Stimulated activated naive CD8-positive, alpha-beta T cell treated with anti-CD3 and anti-CD28 coated beads, Interleukin-15, Interleukin-2, amounts not matched to agents 100 U/mL and 50 U/mL, for 24 hours (primary cell): ENCODE data around the gene USP3.
"Not testable (repeated sequence)": the region's sequence is repeated elsewhere in the genome, so short reads cannot be mapped to it uniquely, and the experiment has no call there.

ENCODE experiments used
- ATAC-seq: fragments of 150-1000 bp; cut with Tn5 transposase; one replicate; pipeline ENCODE4 v1.10.0; 2021
- DNase-seq: peaks from one replicate; pipeline ENCODE4 v3.0.0; 2021

USP3 gene

DNA sequence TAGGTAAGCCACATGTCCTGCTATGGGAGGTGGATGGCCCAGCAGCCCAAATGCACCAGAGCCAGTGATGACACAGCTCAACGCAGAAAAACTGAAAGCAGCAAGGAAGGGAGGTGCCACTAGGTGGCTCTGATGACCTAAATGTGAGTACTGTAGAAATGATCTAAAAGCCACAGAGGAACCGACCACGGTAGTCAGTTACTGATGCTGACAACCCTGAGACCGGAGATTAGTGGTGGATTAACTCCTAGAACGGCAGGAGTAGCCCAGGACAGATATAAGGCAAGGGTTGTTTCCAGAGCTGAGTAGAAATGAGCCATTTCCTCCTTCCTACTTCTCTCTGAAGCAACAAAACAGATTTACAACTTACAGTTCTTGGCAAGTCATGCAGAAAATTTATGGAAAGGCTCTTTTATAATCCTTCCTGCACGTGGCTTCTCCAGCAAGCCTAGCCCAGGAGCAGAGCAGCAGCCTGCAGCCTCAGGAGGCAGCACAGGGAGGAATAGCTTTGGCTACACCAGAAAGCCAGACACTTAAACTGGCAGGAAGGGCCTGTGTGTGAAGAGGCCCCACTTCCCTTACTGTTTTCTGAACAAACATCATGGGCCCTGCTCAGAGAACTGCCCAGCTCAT, 105.9 kb downstream of the USP3 start:
- DNase-seq (peak; percentile 73), ATAC-seq (peak; percentile 86)

DNA sequence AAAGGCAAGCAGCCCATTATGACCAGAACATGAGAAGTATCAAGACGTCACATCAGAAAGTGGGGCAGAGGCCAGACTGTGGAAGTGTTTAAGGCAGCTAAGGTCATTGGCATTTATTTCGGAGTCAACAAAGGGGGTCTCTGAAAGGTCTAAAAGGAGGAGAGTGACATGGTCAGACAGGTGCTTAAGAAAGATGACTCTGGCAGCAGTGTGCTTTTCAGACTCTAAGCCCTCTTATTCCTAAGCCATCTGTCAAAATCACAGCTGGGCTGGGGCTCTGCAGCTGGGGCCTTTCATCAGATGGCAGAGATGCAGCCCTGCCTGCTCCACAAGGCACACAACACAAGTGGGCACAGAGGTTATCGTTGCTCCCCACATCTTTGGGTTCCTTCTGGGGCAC, 106.8 kb downstream of the USP3 start:
- DNase-seq (no peak), ATAC-seq (no peak)

DNA sequence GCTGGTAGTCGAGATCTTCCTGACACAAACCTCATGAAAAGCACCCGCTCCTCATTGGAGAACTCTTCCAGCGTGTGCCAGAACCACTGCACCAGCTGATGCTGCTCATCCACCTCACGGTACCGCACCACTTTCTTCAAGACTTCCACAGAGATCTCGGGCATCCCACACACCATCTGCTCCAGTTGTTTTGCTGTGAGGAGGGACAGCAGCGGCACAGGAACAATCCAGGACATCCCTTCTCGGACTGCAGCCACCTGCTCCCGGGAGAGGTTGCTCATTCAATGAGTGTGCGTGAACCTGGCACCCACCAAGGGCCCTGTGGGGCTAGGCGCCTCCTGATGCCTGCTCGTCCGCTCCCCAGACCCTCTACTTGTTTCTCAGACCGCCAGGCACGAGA, 107.9 kb downstream of the USP3 start:
- DNase-seq = no peak

DNA sequence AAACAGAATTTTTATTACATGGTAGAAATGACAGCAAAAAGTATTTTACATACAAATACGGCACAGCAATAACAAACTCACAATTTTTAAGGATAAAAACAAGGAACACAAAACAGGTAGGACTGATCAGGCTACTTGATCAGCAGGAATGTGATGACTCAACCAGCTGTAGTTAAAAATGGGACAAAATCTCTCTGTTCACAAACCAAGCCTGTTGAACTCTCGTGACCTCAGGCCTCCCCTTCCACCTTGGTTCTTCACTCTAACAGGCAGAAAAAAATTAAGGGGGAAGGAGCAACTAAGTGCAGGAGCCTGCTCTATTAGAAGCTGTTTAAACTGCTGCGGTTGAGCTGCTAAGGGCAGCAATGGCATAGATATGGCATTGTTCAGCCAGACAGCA, 111.5 kb downstream of the USP3 start:
- no peak for ATAC-seq
- DNase-seq = no peak

More for the DNA sequence above, 107.9 kb downstream of the USP3 start:
- ATAC-seq = no peak

DNA sequence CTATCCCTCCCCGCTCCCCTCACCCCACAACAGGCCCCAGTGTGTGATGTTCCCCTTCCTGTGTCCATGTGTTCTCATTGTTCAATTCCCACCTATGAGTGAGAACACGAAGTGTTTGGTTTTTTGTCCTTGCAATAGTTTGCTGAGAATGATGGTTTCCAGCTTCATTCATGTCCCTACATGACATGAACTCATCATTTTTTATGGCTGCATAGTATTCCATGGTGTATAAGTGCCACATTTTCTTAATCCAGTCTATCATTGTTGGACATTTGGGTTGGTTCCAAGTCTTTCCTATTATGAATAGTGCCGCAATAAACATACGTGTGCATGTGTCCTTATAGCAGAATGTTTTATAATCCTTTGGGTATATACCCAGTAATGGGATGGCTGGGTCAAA, 112.8 kb downstream of the USP3 start:
- not testable (repeated sequence) for ATAC-seq, DNase-seq

DNA sequence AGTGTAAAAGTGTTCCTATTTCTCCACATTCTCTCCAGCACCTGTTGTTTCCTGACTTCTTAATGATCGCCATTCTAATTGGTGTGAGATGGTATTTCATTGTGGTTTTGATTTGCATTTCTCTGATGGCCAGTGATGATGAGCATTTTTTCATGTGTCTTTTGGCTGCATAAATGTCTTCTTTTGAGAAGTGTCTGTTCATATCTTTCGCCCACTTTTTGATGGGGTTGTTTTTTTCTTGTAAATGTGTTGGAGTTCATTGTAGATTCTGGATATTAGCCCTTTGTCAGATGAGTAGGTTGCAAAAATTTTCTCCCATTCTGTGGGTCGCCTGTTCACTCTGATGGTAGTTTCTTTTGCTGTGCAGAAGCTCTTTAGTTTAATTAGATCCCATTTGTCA, 113.2 kb downstream of the USP3 start:
- ATAC-seq, DNase-seq: not testable (repeated sequence)

DNA sequence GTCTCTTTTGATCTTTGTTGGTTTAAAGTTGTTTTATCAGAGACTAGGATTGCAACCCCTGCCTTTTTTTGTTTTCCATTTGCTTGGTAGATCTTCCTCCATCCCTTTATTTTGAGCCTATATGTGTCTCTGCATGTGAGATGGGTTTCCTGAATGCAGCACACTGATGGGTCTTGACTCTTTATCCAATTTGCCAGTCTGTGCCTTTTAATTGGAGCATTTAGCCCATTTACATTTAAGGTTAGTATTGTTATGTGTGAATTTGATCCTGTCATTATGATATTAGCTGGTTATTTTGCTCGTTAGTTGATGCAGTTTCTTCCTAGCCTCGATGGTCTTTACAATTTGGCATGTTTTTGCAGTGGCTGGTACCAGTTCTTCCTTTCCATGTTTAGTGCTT, 116.4 kb downstream of the USP3 start:
- ATAC-seq = not testable (repeated sequence)

DNA sequence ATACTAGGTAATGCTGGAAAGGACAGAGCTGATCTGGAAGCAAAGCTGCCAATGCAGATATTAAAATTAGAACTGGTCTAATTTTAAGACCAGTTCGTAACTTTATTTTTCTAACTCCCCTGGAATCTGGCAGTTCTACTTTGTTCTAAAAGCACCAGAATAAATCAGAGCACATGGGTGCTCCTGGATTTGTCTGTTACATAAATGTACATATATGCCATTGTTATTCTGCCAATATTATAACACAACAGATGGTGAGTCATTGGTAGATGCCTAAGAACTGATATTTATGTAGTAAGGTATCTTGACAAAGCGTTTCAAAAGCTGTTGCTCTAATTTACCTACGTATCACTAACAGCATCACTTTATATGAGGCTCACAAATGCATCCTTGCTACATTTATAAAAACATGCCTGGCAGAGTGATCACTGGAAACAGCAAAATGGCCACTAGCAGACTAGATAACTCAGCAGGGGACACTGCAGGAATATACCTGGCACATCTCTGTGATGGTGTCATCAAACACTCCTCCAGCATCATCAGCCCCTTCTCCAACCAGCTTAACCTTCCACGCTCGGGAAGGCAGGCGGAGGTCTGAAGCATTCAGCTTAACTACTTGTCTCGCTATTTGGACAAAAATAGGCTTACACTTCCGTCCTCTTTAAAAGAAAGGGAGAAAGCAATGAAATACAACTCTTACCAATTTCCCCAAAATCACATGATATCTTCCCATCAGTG, 119.0 kb downstream of the USP3 start:
- DNase-seq = no peak
- ATAC-seq = no peak

More for the DNA sequence above, 116.4 kb downstream of the USP3 start:
- DNase-seq = not testable (repeated sequence)

DNA sequence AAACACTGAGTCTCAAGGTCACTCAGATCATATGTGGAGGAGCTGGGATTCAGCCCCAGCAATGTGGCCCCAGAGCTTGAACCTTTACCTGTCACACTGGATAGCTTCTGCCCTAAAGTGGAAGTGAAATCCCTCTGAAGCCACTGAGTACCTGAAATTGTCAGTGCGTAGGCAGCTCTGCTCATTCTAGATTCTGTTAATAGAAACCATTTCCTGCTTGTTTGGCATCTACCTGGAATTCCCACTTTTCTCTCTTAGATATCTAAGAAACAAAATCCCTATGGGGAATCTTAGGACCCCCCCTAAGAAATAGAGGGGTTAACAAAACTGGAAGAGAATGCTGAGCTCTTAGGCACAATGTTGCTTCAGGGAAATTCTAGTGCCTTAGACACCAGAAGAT, 122.6 kb downstream of the USP3 start:
- ATAC-seq (no peak), DNase-seq (no peak)

DNA sequence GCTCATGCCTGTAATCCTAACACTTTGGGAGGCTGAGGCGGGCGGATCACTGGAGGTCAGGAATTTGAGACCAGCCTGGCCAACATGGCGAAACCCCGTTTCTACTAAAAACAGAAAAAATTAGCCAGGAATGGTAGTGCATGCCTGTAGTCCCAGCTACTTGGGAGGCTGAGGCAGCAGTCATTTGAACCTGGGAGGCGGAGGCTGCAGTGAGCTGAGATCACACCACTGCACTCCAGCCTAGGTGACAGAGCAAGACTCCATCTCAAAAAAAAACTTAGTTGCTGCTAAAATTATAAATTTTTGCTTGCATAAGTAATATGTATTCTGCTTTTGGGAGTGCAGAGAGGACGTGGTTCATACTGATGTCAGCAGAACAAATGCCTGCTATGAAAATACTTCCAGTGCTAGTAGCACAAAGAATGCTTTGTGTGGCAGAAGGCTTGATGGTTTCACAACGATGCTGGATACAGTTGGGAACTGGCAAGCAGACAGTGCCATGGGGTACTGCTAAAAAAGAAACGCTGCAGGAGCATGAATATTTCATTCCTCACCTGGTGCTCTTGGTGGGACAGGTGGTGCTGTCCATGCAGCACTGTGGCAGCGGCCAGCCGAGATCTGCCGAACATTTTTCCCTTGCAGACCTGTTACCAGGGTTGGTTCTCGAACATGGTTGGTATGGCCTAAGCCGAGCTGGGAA, 123.9 kb downstream of the USP3 start:
- ATAC-seq (no peak), DNase-seq (no peak)

DNA sequence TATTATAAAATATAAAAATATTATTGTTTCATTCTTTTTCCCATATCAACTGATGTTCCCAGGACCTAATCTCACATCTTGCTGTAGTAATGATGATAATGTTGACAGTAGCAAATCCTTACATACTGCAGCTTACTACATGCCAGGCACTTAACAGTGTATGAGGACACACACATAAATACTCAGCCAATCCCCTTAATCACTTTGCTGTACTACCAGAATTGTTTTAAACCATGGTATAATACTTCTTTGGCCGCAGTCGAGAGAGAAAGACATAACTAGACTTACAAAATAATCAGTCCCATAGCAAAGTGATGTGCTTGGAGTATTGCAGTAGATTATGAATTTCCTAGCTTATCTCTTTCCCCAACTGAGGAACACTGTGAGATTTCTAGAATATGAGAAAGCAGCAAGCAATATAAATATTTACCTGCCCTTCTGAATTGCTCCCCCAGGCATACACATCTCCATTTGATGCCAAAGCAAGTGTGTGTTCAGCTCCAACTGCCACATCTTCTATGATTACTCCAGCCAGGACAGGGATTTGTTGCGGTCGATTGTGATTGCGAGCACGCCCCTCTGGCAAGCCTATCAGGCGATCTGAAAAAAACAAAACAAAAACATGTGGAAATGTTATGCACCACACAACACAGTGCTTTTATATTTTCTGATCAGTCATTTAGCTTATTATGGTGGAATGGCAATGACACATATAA, 125.8 kb downstream of the USP3 start:
- ATAC-seq = no peak
- DNase-seq = no peak

DNA sequence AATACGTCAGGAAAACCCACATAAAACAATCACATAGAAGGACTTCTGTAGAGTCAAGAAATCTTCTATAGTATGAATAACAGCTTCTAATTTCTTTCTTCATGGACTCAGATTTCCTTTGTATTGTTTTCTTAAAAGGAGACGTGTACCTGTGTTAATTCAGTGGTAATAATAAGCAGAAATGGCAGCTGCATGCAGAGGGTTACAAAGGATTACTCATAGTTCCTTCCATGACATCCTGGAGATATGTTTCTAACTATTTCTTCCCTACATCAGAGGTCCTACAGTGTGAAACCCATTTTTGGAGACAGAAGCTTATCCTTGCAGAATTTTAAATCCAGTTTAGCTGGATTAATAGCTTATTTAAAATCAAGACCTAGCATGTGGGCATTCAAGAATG, 128.9 kb downstream of the USP3 start:
- ATAC-seq = no peak
- DNase-seq = no peak

DNA sequence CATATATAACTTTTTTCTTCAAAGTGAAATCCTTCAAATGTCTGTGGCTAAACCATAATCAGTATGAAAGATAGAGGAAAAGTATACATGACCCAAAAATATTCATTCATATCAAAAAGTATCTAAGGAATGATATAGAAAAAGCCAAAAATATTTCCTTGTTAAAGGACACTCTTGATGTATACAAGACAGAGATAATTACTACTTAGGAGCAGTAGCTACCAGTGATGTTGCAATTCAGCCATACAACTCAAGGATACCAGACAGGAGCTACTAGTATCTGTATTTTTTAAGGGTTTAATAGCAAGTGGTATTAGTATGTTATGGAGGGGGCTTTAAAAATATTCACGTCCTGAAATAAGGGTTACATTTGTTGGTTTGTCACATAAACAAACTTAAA, 129.8 kb downstream of the USP3 start:
- no peak for DNase-seq

DNA sequence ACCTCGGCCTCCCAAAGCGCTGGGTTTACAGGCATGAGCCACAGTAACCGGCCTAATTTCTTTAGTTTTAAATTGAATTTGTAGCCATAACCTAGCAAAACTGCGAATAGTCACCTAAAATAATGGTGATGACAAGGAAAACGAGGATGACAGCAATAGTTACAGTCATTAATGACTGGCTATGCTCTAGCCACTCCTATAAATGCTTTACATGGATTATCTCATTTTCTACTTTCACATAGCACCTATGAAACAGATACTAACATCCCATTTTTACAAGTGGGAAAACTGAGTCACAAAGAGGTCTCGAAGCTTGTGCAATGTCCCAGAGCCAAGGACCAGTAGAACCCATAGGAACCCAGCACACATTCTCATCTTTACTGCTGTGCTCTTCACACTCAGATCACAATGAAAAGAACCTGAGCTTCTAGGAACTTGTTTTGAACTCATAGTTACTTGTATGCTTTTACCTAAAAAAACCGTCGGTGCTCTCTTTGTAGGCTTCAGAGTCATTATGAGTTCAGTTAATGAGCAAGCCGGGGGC, 132.2 kb downstream of the USP3 start:
- ATAC-seq = peak; percentile 14
- no peak for DNase-seq

More for the DNA sequence above, 129.8 kb downstream of the USP3 start:
- ATAC-seq = no peak

DNA sequence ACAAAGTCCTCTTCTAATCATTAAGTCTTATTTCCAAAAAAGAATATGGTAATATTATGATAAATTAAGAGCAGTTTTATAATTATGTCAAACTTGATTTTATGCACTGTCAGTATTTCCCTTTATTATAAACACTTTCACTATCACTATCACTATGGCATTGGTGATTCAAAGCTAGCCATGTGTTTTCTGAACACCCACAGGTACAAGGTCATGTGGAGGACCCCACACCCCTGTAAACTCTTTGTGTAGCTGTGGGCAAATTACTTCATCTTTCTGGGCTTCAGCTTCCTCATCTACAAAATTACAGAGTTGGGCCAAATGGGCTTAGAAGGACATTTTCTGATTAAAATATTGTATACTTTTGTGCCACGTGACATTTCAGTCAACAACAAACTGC, 134.4 kb downstream of the USP3 start:
- ATAC-seq = peak; percentile 82

DNA sequence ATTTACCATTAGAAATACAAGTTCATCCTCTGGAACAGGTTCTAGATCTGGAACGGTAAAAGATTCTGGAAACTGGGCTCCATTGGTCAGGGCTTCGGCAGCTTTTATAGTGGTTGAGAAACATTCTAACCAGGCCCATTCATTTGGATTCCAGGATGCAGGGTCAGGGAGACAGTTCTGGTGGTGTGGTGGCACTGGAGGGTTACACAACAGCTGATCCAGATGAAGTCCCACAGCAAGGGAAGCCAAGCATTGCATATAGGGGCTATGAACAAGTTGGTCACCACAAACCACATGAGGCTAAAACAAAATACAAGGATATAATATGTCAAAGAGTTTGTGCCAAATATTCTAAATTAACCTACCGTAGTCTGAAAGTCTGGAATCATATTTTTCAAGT, 135.8 kb downstream of the USP3 start:
- no peak for ATAC-seq
- DNase-seq = no peak

More for the DNA sequence above, 134.4 kb downstream of the USP3 start:
- no peak for DNase-seq
